Suprapubic skin (tissue), 3 donors: ENCODE results near the gene ATG14.

ENCODE experiments used
- CTCF ChIP-seq, 2 donors: fragments of 200-600 bp in 1 of 2; fragments of 450-650 bp in 1 of 2; sonication (generic) in 1 of 2; IDR thresholded peaks; one replicate each; pipeline ENCODE4 v1.5.1; 2016 to 2019; ENCODE audit warnings: antibody characterized with exemption in 2 of 2, mild to moderate bottlenecking in 1 of 2, moderate library complexity in 1 of 2
- POLR2A ChIP-seq, 2 donors: fragments of 450-650 bp; IDR thresholded peaks; one replicate each; pipeline ENCODE4 v1.6.1; 2017; ENCODE audit warnings: antibody characterized with exemption in 2 of 2, mild to moderate bottlenecking in 2 of 2, moderate library complexity in 2 of 2

- no peak for TF ChIP-seq CTCF (IDR thresholded peaks at IDR 0.05)
- no peak for TF ChIP-seq POLR2A (IDR thresholded peaks at IDR 0.05)
Measured at GRCh38 chr14:55434805-55435174, 23.2 kb upstream of the ATG14 start.
